Embryonic facial prominence (tissue), 1 donor: Measurements from ENCODE around the gene OARD1.
"Not testable (repeated sequence)": the region's sequence is repeated elsewhere in the genome, so short reads cannot be mapped to it uniquely, and the experiment has no call there.

Experiments
- DNase-seq: peaks from one replicate; pipeline ENCODE4 v3.0.0-alpha.2; 2016; ENCODE audit errors: extremely low spot score

The OARD1 gene

GRCh38 chr6:41025966-41026530, 46.1 kb downstream of the OARD1 start:
- no peak for DNase-seq

- no peak for DNase-seq
These were observed 49.0 kb downstream of the OARD1 start for GRCh38 chr6:41023114-41023513.

GRCh38 chr6:41022294-41022693, 49.9 kb downstream of the OARD1 start:
- no peak for DNase-seq

GRCh38 chr6:41021832-41022231, 50.3 kb downstream of the OARD1 start:
- no peak for DNase-seq

GRCh38 chr6:41017663-41018062, 54.5 kb downstream of the OARD1 start:
- no peak for DNase-seq

GRCh38 chr6:41015860-41016259, 56.3 kb downstream of the OARD1 start:
- not testable (repeated sequence) for DNase-seq

GRCh38 chr6:41014780-41015179, 57.4 kb downstream of the OARD1 start:
- no peak for DNase-seq
